Neural crest cell (in vitro differentiated cells): ENCODE results near the gene CHAT. TPM values are rescaled to one million over a fixed set of nuclear protein-coding genes. Genes with fewer than 3 reads are reported as not detected.

Source experiments
- DNase-seq: peaks from one replicate; pipeline ENCODE4 v3.0.0; 2021; ENCODE audit warnings: low read depth, mixed read lengths, low spot score
- H3K27ac Mint-ChIP-seq: one replicate; pipeline ENCODE4 v1.8.0; 2021; ENCODE audit warnings: mild to moderate bottlenecking, mixed read lengths; ENCODE audit not compliant: unreplicated experiment
- H3K27me3 Mint-ChIP-seq: 2 replicates; pipeline ENCODE4 v1.8.0; 2021; ENCODE audit warnings: low read depth, mild to moderate bottlenecking, mixed read lengths
- H3K36me3 Mint-ChIP-seq: 2 replicates; pipeline ENCODE4 v1.8.0; 2021; ENCODE audit warnings: low read depth, mild to moderate bottlenecking, mixed read lengths
- H3K4me1 Mint-ChIP-seq: 2 replicates; pipeline ENCODE4 v1.8.0; 2021; ENCODE audit warnings: mixed read lengths
- H3K4me3 Mint-ChIP-seq: one replicate; pipeline ENCODE4 v1.8.0; 2021; ENCODE audit warnings: mild to moderate bottlenecking, mixed read lengths
- H3K9me3 Mint-ChIP-seq: 2 replicates; pipeline ENCODE4 v1.8.0; 2021; ENCODE audit warnings: mixed read lengths
- CTCF ChIP-seq: fragments of 200-600 bp; sonication (generic); conservative IDR thresholded peaks from 2 replicates; pipeline ENCODE4 v1.5.0; 2021; ENCODE audit warnings: antibody characterized with exemption, mild to moderate bottlenecking
- total RNA-seq: library from RNA; stranded (reverse); gene quantifications from 2 replicates; pipeline ENCODE4 v1.2.1, GENCODE V29; 2021

CHAT gene
- total RNA-seq, 1 donor from 2014 or later: 2.7 TPM

- H3K4me3 Mint-ChIP-seq: no peak overlapping the region
- H3K36me3 Mint-ChIP-seq: peaks cover 3% of the 10 kb centered on the region
- H3K27ac Mint-ChIP-seq: no peak overlapping the region
- H3K9me3 Mint-ChIP-seq: peaks cover 3% of the 10 kb centered on the region
- no peak for TF ChIP-seq CTCF
- peaks cover 14% of the 10 kb centered on the region for H3K4me1 Mint-ChIP-seq
- no peak for DNase-seq
- peaks cover 13% of the 10 kb centered on the region for H3K27me3 Mint-ChIP-seq
Measured at GRCh38 chr10:49711481-49711880, 97.6 kb downstream of the CHAT start.

- Mint-ChIP-seq H3K27ac (no peak overlapping the region), H3K9me3 (peaks cover 3% of the 10 kb centered on the region), H3K27me3 (peaks cover 13% of the 10 kb centered on the region), H3K4me1 (peaks cover 14% of the 10 kb centered on the region), H3K4me3 (no peak overlapping the region), H3K36me3 (peaks cover 3% of the 10 kb centered on the region)
- TF ChIP-seq CTCF: no peak
- DNase-seq: no peak
Measured at GRCh38 chr10:49713266-49713665, 99.4 kb downstream of the CHAT start.

Other genes with a start within 250 kb of the CHAT start
- gene DRGX, start 217.9 kb upstream of the CHAT start, total RNA-seq: 0.18 and 0.19 TPM in 2 replicates
- 19.7 and 23.0 TPM in 2 replicates for gene ERCC6, start 74.9 kb upstream of the CHAT start, total RNA-seq
- gene SLC18A3, start 3.7 kb upstream of the CHAT start, total RNA-seq: 16.7 and 17.9 TPM in 2 replicates
- 0.14 TPM in 1 of 2 replicates, not detected in the other for gene C10orf53, start 65.6 kb downstream of the CHAT start, total RNA-seq
- gene OGDHL, start 148.3 kb downstream of the CHAT start, total RNA-seq: 10.1 and 10.6 TPM in 2 replicates